ENCODE results near the gene INPP5D. TPM values are rescaled to one million over a fixed set of nuclear protein-coding genes. Genes with fewer than 3 reads are reported as not detected.

INPP5D gene
- total RNA-seq, 1 experiment from 2014 or later: 12.7 TPM

GRCh38 chr2:233100192-233100998 is 40.3 kb downstream of the INPP5D start:
- Histone ChIP-seq H3K4me2 (ENCODE audit: insufficient read depth, insufficient read length, low read length) (no peak overlapping the region), H2AFZ (ENCODE audit: low read length) (no peak overlapping the region), H2AK5ac (ENCODE audit: insufficient read length, low read length) (no peak overlapping the region), H4K8ac (replicated peaks; ENCODE audit: insufficient read length, low read depth, low read length) (no peak overlapping the region), H3K27ac (ENCODE audit: insufficient read length, low read depth, low read length) (no peak overlapping the region), H3K27me3 (ENCODE audit: insufficient read depth, low read length) (no peaks in the 10 kb centered on the region), H3K23ac (ENCODE audit: insufficient read length, low read depth, low read length) (no peak overlapping the region), H3K9ac (ENCODE audit: extremely low read depth, insufficient read length, low read length) (no peak overlapping the region), H4K5ac (ENCODE audit: insufficient read length, low read depth, low read length) (no peak overlapping the region), H4K20me1 (ENCODE audit: control insufficient read depth, insufficient read depth, insufficient read length) (no peaks in the 10 kb centered on the region), H3K9me3 (ENCODE audit: control insufficient read depth, low read depth, low read length) (no peaks in the 10 kb centered on the region), H3K23me2 (ENCODE audit: insufficient read length, low read depth, low read length, poor library complexity, severe bottlenecking) (no peaks in the 10 kb centered on the region), H2BK12ac (ENCODE audit: insufficient read length, low read depth, low read length) (no peak overlapping the region), H3K79me1 (ENCODE audit: insufficient read depth, low read depth, low read length, poor library complexity, severe bottlenecking) (no peaks in the 10 kb centered on the region), H3K4me1 (ENCODE audit: insufficient read depth, low read length) (no peaks in the 10 kb centered on the region), H3K14ac (ENCODE audit: insufficient read depth, low read length) (no peak overlapping the region), H2BK20ac (ENCODE audit: low read depth, low read length, poor library complexity, severe bottlenecking) (no peak overlapping the region), H3K4ac (ENCODE audit: low read depth, low read length) (no peak overlapping the region), H4K91ac (ENCODE audit: insufficient read length, low read depth, low read length) (no peak overlapping the region), H2BK5ac (ENCODE audit: insufficient read length, low read length) (no peak overlapping the region), H3K79me2 (ENCODE audit: insufficient read depth, low read length) (no peaks in the 10 kb centered on the region), H3K56ac (ENCODE audit: insufficient read length, low read depth, low read length) (no peak overlapping the region), H3K18ac (ENCODE audit: insufficient read length, low read depth, low read length) (no peak overlapping the region), H2BK120ac (ENCODE audit: low read depth, low read length, poor library complexity, severe bottlenecking) (no peak overlapping the region), H3T11ph (ENCODE audit: low read length) (no peak overlapping the region), H2BK15ac (ENCODE audit: low read depth, low read length) (no peak overlapping the region)
- Mint-ChIP-seq H3K27ac (no peak overlapping the region; a peak in 2 of 7 replicates), H3K4me3 (no peak overlapping the region), H3K27me3 (ENCODE audit: low read depth) (peaks cover 3% of the 10 kb centered on the region; the same call in 1 of the 2 replicates), H3K4me1 (peaks cover 4 to 14% of the 10 kb centered on the region in 2 experiments; a peak in 3 of 4 replicates), H3K36me3 (ENCODE audit: insufficient read depth in 1 of 3, low read depth in 3 of 3) (no peaks in the 10 kb centered on the region), H3K9me3 (peaks cover 0 to 2% of the 10 kb centered on the region in 2 experiments; a peak in 2 of 5 replicates)
- no CpG with 5 or more reads among the region's 17 CpGs for WGBS (ENCODE audit: extremely low coverage, insufficient read length, low lambda C conversion rate)
- no peak for DNase-seq
- no peak for TF ChIP-seq CTCF (conservative IDR thresholded peaks at IDR 0.05)
